NB4 (cell line): ENCODE results near the gene NEBL.

Experiments
- DNase-seq: peaks from one replicate; pipeline ENCODE4 v3.0.0; 2010; ENCODE audit warnings: low read depth
- H3K4me3 ChIP-seq: one replicate; pipeline ENCODE4 v1.5.1; 2011; ENCODE audit warnings: mild to moderate bottlenecking, low read depth, low read length, moderate library complexity
- MYC ChIP-seq: IDR thresholded peaks from 2 replicates; pipeline ENCODE4 v1.6.1; 2011; ENCODE audit warnings: low read depth, low read length
- POLR2A ChIP-seq: IDR thresholded peaks from 2 replicates; pipeline ENCODE4 v1.6.1; 2011; ENCODE audit warnings: mild to moderate bottlenecking; ENCODE audit not compliant: insufficient read length; ENCODE audit errors: extremely low read depth
- TF ChIP-seq, protein P1 (sequence below): IDR thresholded peaks from 2 replicates; pipeline ENCODE4 v1.6.1; 2011; ENCODE audit warnings: low read depth, low read length
- TF ChIP-seq, protein P2 (sequence below): IDR thresholded peaks from one replicate; pipeline ENCODE4 v1.5.1; 2012; ENCODE audit warnings: low read depth, low read length

The NEBL gene

DNA sequence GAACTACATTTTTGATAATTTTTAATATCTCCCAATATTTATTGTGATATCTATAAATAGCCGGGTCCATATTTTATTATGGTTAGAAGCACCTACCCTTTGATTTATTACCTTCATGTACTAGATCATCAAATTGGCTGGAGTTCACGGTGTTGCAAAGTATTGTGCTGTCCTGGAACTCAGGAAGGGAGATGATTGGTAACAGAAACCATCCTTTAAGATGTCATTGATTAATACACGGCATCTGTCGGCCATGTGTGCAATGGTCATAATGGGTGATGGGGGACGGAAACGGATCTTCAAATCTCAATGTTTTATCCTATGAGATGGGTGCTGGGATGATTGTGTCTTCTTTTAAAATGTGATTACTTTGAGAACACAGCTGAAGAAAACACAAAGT is 157.0 kb downstream of the NEBL start:
- no peak overlapping the region for H3K4me3 ChIP-seq
- no peak for DNase-seq
- TF ChIP-seq MYC (no peak), POLR2A (no peak)
- TF ChIP-seq, protein P1, sequence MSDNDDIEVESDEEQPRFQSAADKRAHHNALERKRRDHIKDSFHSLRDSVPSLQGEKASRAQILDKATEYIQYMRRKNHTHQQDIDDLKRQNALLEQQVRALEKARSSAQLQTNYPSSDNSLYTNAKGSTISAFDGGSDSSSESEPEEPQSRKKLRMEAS, result no peak
- TF ChIP-seq, protein P2, sequence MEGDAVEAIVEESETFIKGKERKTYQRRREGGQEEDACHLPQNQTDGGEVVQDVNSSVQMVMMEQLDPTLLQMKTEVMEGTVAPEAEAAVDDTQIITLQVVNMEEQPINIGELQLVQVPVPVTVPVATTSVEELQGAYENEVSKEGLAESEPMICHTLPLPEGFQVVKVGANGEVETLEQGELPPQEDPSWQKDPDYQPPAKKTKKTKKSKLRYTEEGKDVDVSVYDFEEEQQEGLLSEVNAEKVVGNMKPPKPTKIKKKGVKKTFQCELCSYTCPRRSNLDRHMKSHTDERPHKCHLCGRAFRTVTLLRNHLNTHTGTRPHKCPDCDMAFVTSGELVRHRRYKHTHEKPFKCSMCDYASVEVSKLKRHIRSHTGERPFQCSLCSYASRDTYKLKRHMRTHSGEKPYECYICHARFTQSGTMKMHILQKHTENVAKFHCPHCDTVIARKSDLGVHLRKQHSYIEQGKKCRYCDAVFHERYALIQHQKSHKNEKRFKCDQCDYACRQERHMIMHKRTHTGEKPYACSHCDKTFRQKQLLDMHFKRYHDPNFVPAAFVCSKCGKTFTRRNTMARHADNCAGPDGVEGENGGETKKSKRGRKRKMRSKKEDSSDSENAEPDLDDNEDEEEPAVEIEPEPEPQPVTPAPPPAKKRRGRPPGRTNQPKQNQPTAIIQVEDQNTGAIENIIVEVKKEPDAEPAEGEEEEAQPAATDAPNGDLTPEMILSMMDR, result no peak

DNA sequence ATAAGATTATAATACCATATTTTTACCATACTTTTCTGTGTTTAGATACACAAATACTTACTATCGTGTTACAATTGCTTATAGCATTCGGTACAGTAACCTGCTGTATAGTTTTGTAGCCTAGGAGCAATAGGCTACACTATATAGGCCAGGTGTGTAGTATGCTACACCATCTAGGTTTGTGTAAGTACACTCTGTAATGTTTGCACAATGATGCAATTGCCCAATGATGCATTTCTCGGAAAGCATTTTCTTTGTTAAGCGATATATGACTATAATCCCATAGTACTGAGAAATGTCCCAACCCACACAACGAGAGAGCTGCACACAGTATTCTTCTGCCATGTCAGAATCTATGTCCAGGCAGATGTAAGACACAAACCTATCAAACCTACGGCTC is 160.0 kb downstream of the NEBL start:
- DNase-seq, result no peak
- no peak for TF ChIP-seq POLR2A
- TF ChIP-seq, protein P1, result no peak
- TF ChIP-seq, protein P2, result no peak
- no peak for TF ChIP-seq MYC
- no peak overlapping the region for H3K4me3 ChIP-seq
